DOHH2 (cell line): ENCODE results near the gene PLEKHG4B.

Source experiments
- H3F3A ChIP-seq: fragments of 200-600 bp; sonication (generic), shearing (Covaris generic); 2 replicates; pipeline ENCODE4 v1.6.0; 2016; ENCODE audit warnings: antibody characterized with exemption, mild to moderate bottlenecking; ENCODE audit not compliant: control insufficient read depth, insufficient read depth
- H3K27ac ChIP-seq: fragments of 200-600 bp; sonication (generic); 2 replicates; pipeline ENCODE4 v1.5.1; 2014; ENCODE audit warnings: low read depth, mild to moderate bottlenecking, low read length, moderate library complexity
- H3K27me3 ChIP-seq: fragments of 200-600 bp; sonication (generic); 2 replicates; pipeline ENCODE4 v1.6.1; 2014; ENCODE audit warnings: mild to moderate bottlenecking, low read length, mixed read lengths; ENCODE audit not compliant: control insufficient read depth
- H3K36me3 ChIP-seq: fragments of 200-600 bp; sonication (generic); 2 replicates; pipeline ENCODE4 v1.6.1; 2014; ENCODE audit warnings: mild to moderate bottlenecking, low read length, moderate library complexity, mixed read lengths; ENCODE audit not compliant: control insufficient read depth
- H3K4me1 ChIP-seq: fragments of 200-600 bp; sonication (generic); 2 replicates; pipeline ENCODE4 v1.6.1; 2014; ENCODE audit warnings: mild to moderate bottlenecking, low read length, mixed read lengths; ENCODE audit not compliant: control insufficient read depth
- H3K4me2 ChIP-seq: fragments of 200-600 bp; sonication (generic); 2 replicates; pipeline ENCODE4 v1.6.0; 2014; ENCODE audit warnings: mild to moderate bottlenecking, low read length, moderate library complexity
- H3K4me3 ChIP-seq: fragments of 200-600 bp; sonication (generic); 2 replicates; pipeline ENCODE4 v1.5.1; 2014; ENCODE audit warnings: mild to moderate bottlenecking, low read length, mixed read lengths
- H3K79me2 ChIP-seq: fragments of 200-600 bp; sonication (generic); 2 replicates; pipeline ENCODE4 v1.6.1; 2014; ENCODE audit warnings: mild to moderate bottlenecking, low read length, mixed read lengths; ENCODE audit not compliant: control insufficient read depth
- H3K9me2 ChIP-seq: fragments of 200-600 bp; sonication (generic); replicated peaks from 2 replicates; pipeline ENCODE4 v1.6.1; 2014; ENCODE audit warnings: mild to moderate bottlenecking, low read length, mixed read lengths; ENCODE audit not compliant: control insufficient read depth
- H3K9me3 ChIP-seq: fragments of 200-600 bp; sonication (generic); 2 replicates; pipeline ENCODE4 v1.6.1; 2014; ENCODE audit warnings: antibody characterized with exemption, low read length, mixed read lengths; ENCODE audit not compliant: control insufficient read depth, insufficient read depth
- H4K20me1 ChIP-seq: fragments of 200-600 bp; sonication (generic); 2 replicates; pipeline ENCODE4 v1.6.0; 2014; ENCODE audit warnings: low read depth, mild to moderate bottlenecking, antibody characterized with exemption, low read length, moderate library complexity; ENCODE audit not compliant: control insufficient read depth, insufficient read depth
- EZH2phosphoT487 ChIP-seq: fragments of 200-600 bp; sonication (generic); IDR thresholded peaks from 2 replicates; pipeline ENCODE4 v1.6.1; 2017; ENCODE audit warnings: borderline replicate concordance, mild to moderate bottlenecking, antibody characterized with exemption, low read length, moderate library complexity, mixed read lengths
- TF ChIP-seq, protein P1 (sequence below): fragments of 200-600 bp; sonication (generic); IDR thresholded peaks from one replicate; pipeline ENCODE4 v1.5.1; 2014; ENCODE audit warnings: antibody characterized with exemption, mild to moderate bottlenecking, low read depth, low read length; ENCODE audit not compliant: poor library complexity, severe bottlenecking

PLEKHG4B gene

DNA sequence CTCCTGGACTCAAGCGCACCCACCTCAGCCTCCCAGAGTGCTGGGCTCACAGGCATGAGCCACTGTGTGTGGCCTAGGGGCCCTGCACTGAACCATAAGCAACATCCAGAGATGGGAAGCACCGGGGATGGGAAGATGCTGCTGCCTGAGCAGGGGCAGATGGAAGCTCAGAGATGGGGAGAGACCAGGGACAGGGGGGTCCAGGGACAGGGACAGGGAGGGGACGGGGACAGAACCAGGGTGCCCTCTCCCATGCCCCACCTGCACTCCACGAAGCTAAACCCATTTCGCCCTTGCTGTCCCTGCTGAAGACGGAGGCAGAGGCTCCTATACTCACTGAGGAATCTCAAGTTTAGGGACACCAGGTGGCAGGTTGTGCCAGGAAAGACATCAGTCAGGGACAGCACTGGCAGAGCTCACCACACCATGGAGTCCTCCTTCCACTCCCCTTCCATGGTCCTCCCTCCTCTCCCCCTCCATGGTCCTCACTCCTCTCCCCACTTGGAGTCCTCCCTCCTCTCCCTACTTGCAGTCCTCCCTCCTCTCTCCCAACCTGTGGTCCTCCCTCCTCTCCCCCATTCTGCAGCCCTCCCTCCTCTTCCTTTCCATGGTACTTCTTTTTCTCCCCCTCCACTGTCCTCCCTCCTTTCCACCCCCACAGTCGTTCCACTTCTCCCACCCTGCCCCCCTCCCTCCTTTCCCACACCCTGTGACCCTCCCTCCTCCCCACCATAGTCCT is 53.8 kb downstream of the PLEKHG4B start:
- Histone ChIP-seq H3K36me3 (no peaks in the 10 kb centered on the region), H3K4me1 (no peaks in the 10 kb centered on the region), H3F3A (no peaks in the 10 kb centered on the region), H3K4me2 (no peak overlapping the region), H3K27ac (no peak overlapping the region), H3K79me2 (no peaks in the 10 kb centered on the region), H3K4me3 (no peak overlapping the region), H4K20me1 (no peaks in the 10 kb centered on the region), H3K9me3 (peaks cover 15% of the 10 kb centered on the region), H3K27me3 (no peaks in the 10 kb centered on the region), H3K9me2 (no peaks in the 10 kb centered on the region)
- TF ChIP-seq EZH2phosphoT487: no peak

DNA sequence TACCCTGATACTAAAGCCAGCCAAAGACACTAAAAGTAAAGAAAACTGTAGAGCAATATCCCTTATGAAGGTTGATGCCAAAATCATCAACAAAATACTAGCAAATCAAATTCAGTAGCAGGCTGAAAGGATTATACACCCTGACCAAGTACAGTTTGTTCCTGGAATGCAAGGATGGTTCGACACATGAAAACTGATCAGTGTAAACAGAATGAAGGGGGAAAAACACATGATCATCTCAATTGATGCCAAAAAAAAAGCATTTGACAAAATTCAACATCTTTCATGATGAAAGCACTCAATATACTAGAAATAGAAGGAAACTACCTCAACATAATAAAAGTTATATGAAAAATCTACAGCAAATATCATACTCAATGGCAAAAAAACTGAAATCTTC is 55.8 kb downstream of the PLEKHG4B start:
- Histone ChIP-seq H3K79me2 (no peaks in the 10 kb centered on the region), H3K9me2 (no peaks in the 10 kb centered on the region), H3K4me3 (no peak overlapping the region), H3F3A (no peaks in the 10 kb centered on the region), H3K4me2 (no peak overlapping the region), H4K20me1 (no peaks in the 10 kb centered on the region), H3K27ac (no peak overlapping the region), H3K36me3 (no peaks in the 10 kb centered on the region), H3K9me3 (peaks cover 15% of the 10 kb centered on the region), H3K4me1 (no peaks in the 10 kb centered on the region), H3K27me3 (no peaks in the 10 kb centered on the region)
- TF ChIP-seq, protein P1, sequence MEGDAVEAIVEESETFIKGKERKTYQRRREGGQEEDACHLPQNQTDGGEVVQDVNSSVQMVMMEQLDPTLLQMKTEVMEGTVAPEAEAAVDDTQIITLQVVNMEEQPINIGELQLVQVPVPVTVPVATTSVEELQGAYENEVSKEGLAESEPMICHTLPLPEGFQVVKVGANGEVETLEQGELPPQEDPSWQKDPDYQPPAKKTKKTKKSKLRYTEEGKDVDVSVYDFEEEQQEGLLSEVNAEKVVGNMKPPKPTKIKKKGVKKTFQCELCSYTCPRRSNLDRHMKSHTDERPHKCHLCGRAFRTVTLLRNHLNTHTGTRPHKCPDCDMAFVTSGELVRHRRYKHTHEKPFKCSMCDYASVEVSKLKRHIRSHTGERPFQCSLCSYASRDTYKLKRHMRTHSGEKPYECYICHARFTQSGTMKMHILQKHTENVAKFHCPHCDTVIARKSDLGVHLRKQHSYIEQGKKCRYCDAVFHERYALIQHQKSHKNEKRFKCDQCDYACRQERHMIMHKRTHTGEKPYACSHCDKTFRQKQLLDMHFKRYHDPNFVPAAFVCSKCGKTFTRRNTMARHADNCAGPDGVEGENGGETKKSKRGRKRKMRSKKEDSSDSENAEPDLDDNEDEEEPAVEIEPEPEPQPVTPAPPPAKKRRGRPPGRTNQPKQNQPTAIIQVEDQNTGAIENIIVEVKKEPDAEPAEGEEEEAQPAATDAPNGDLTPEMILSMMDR: no peak
- TF ChIP-seq EZH2phosphoT487: no peak

DNA sequence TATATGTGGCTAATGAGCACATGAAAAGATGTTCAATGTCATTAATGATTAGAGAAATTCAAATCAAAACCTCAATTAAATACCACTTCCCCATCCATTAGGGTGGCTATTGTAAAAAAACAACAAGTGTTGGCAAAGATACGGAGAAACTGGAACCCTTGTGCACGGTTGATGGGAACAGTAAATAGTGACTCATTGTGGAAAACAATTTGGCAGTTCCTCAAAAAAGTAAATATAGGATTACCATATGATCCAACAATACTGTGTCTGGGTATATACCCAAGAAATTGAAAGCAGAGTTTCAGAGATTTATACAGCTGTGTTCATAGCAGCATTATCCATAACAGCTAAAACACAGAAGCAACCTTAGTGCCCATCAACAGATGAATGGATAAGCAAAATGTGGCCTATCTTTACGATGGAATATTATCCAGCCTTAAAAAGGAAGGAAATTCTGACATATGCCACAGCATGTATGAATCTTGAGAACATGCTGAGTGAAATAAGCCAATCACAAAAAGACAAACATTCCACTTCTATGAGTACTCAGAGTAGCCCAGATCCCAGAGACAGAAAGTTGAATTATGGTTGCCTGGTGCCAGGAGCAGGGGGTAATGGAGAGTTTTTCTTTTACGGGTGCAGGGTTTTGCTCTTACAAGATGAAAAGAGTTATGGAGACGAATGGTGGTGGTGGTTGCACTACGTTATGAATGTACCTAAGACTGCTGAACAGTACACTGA is 57.9 kb downstream of the PLEKHG4B start:
- H3K27ac ChIP-seq: no peak overlapping the region
- H3K4me2 ChIP-seq: no peak overlapping the region
- no peaks in the 10 kb centered on the region for H3F3A ChIP-seq
- no peaks in the 10 kb centered on the region for H3K4me1 ChIP-seq
- no peaks in the 10 kb centered on the region for H3K9me2 ChIP-seq
- H3K79me2 ChIP-seq: no peaks in the 10 kb centered on the region
- peaks cover 15% of the 10 kb centered on the region for H3K9me3 ChIP-seq
- H3K4me3 ChIP-seq: no peak overlapping the region
- H3K36me3 ChIP-seq: no peaks in the 10 kb centered on the region
- H3K27me3 ChIP-seq: no peaks in the 10 kb centered on the region
- no peaks in the 10 kb centered on the region for H4K20me1 ChIP-seq
- TF ChIP-seq EZH2phosphoT487: no peak
- TF ChIP-seq, protein P1: no peak

DNA sequence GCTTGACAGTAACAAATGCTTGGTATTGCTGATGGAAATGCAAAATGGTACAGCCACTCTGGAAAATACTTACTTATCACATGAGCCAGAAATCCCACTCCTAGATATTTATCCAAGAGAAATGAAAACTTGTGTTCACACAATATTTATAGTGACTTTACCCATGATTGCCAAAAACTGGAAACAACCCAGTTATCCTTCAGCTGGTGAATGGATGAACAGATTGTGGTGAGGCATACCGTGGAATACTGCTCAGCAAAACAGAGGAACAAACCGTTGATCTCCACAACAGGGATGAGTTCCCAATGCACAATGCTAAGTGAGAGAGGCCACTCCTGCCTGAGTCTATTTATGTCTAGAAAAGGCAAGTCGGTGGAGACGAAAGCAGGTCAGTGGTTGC is 58.8 kb downstream of the PLEKHG4B start:
- no peaks in the 10 kb centered on the region for H3K79me2 ChIP-seq
- H3F3A ChIP-seq: no peaks in the 10 kb centered on the region
- no peak overlapping the region for H3K4me3 ChIP-seq
- no peak overlapping the region for H3K27ac ChIP-seq
- no peaks in the 10 kb centered on the region for H3K9me2 ChIP-seq
- peaks cover 15% of the 10 kb centered on the region for H3K9me3 ChIP-seq
- no peak overlapping the region for H3K4me2 ChIP-seq
- H4K20me1 ChIP-seq: no peaks in the 10 kb centered on the region
- H3K4me1 ChIP-seq: no peaks in the 10 kb centered on the region
- TF ChIP-seq, protein P1: no peak
- no peak for TF ChIP-seq EZH2phosphoT487
- no peaks in the 10 kb centered on the region for H3K36me3 ChIP-seq
- H3K27me3 ChIP-seq: no peaks in the 10 kb centered on the region
